Esophagus mucosa (tissue), 1 donor: Measurements from ENCODE around the gene IHH. TPM values are rescaled to one million over a fixed set of nuclear protein-coding genes. Genes with fewer than 3 reads are reported as not detected.

ENCODE experiments used
- ATAC-seq: fragments of 200-7000 bp; cut with Tn5 transposase; one replicate; pipeline ENCODE4 v1.9.1; 2020
- total RNA-seq: library from RNA; stranded (reverse); gene quantifications from one replicate; pipeline ENCODE4 v1.2.4, GENCODE V29; 2023
- donor health status: DM: yes; HTN: yes; CAD: no.

Gene IHH
- 0.08 TPM for total RNA-seq

DNA sequence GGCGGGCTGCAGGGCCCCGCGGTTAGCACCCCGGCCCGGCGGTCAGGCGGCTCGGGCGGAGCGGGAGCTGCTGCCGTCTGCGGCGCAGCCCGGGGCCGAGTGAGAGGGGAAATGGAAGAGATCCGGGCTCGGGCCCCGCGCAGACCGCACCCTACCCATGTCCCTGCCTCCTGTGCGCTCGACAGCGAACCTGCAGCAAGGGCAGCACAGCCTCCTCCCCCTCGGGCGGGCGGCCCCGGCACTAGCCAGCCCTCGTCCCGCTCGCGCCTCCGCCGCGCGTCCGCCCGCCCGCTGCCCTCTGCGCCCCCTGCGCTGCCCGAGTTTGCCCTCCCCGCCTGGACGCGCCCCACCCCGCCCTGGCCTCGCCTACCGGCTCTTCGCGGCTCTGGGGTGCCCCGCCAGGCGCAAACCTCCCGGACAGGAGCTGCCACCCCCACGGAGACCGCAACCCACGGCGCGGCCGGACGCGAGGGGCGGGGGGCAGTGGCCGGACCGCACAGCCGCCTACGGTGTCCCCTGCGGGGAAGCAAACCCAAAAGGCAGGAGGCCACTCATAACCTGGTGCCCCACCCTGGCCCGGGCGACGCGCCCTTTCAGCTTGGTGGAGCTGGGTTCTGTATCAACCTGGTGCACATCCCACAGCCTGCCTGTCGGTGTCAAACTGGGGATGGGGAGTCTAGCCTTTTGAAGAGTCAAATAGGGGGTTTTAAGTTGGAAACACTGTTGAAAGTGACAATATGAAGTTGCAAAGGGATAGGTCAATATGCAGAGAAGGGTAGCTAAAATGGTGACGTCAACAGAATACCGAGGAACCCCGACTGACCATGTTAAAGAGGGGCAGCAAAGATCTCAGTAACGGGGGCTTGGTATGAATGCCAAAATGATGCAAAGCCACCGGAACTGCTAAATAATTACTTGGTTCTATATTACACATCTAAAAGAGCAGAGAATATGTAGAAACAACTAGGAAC, at the start of gene IHH:
IHH (minus strand) TSS at position 101 of the 971 bp plus-strand sequence. CDS start 454 bp downstream, outside the sequence.
- peak; percentile 50 for ATAC-seq

GRCh38 chr2:219109471-219109870, 48.8 kb upstream of the IHH start:
- no peak for ATAC-seq

GRCh38 chr2:219107758-219108157, 47.0 kb upstream of the IHH start:
- no peak for ATAC-seq

- ATAC-seq: no peak
Observed at GRCh38 chr2:219106251-219106650, 45.5 kb upstream of the IHH start.

- peak; percentile 31 for ATAC-seq
Observed at GRCh38 chr2:219104107-219105035, 43.6 kb upstream of the IHH start.

DNA sequence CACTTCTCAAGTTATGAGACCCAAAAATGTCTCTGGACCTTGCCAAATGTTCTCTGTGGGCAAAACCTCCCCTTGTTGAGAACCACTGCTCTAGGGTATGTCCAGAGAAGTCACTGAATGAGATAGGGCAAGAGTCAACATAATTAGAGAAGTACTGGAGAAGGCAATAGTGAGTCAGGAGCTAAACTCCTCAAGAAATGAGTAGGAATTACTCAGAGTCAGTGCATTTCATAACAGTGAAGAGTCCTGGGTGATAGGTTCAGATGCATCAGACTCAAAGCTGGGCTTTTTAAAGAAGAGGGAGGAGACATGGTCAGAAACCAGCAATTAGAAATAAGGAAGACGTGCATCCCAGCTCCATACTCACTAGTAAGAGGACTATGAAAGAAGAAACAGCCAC, 38.6 kb upstream of the IHH start:
- no peak for ATAC-seq

DNA sequence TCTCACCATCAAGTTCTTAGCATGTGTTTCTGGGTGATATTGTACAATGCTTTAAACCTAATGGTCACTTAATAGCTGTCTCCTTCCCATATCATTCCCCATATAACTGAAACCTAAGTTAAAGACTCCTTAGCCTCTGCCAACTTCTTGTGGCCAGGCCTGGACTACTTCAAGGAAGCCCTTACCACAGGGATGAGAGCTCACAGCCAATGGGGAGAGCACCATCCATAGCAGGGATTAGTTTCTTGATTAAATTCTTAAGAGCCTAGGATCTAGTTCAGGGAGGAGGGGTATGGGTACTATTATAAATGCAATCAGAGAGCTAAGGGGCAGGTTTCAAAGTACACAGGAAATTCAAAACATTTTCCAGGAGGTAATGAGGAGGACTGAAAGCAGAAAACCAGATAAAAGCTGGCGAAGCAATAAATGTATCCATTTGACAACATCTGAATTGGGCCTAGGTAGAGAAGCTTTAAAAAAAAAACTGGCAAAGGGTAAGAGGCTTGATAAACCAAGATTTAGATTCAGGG, 34.8 kb upstream of the IHH start:
- ATAC-seq: no peak

- ATAC-seq: no peak
Observed at GRCh38 chr2:219094171-219094570, 33.5 kb upstream of the IHH start.

DNA sequence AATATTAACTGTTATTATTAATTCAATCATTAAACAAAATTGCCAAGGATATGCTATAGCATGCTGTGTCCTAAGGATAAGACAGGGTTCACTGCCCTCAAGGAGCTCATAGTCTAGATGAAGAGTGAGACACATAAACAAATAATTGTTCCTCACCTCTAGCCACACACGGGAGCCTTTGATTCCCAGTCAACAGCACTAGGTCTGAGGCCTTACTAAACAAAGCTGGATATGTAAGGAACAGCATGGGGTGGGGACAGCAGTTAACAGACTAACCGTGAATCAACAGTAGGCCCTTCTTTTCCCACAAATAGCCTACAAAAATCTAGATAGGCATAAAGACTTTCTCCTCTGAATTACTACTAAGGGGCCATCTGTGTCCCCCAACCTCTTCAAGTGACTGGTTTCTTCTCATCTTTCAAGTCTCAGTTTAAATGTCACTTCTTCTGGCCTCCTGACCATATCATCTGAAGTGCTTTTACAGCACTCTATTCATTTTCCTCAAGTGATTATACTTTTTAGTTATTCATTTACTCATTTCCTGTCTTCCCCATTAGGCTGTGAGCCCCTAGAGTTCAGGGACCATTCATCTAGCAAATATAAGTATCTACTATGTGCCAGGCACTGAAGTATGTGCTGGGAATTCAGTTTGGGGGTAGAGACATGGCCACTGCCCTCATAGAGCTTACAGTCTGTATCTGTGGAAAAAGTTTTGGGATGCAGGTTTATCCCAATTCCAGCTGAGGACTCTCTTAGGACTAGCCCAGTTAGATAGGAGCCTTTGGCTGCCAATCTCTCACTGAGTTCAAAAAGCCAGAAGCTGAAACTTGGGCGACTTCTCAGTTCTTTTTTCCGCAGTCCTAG, 29.9 kb upstream of the IHH start:
- ATAC-seq: no peak

DNA sequence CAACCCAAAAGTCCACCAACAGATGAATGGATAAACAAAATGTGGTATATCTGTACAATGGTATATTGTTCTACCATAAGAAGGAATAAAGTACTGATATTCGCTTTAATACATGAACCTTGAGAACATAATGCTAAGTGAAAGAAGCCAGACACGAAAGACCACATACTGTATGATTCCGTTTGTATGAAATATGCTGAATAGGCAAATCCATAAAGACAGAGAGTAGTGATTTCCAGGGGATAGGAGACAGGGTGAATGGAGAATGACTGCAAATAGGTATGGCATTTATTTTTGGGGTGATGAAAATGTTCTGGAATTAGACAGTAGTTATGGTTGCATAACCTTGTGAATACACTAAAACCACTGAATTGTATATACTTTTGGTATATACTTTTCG, 28.6 kb upstream of the IHH start:
- ATAC-seq: no peak

DNA sequence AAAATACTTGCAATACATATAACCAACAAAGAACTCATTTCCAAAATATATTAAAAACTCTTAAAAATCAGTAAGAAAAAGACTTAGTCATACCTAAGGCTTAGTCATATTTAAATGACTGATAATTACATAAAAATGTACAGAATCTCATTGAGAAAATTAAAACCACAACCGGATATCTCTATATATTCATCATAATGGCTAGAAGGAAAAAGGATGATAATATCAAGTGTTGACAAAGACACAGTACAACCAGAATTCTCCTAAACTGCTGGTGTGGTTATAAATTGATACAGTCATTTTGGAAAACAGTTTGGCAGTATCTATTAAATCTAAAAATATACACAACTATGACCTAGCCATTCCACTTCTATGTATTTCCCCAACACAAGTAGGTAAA, 27.1 kb upstream of the IHH start:
- no peak for ATAC-seq

DNA sequence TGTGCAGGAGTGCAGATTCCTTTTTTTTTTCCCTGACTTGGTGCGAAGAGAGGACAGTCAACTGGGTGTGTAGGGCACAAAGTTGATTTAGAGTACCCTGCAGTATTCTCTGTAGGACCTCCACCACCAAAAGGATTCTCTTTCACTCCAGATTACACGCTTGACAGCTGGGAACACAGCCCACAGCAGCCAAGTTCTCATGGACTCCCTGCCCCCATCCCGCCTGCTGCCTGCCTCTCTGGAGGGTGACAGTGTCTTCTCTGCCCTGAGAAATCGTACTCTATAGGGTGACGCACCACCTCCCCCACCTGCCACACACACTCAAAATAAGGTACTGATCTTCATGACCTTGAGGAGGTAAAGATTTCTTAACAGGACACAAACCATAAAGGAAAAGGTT, 26.6 kb upstream of the IHH start:
- ATAC-seq: no peak

DNA sequence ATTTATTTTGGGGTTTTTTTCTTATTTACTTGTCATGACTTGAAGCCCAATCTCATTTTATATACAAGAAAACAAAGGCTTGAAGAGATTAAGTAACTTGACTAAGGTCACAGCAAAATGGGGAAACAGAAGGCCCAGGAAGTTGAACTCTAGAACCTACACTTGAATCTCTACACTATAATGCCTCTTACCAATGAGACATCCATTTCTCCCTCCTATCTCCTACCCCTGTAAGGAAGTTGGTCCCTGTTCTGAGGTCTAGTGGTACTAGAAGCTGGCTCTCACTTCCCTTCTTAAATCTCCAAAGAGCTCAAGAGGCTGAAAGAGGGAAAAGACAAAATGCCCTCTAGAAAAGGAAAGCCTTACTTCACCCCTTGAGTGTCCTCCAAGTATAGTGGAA, 25.5 kb upstream of the IHH start:
- no peak for ATAC-seq

DNA sequence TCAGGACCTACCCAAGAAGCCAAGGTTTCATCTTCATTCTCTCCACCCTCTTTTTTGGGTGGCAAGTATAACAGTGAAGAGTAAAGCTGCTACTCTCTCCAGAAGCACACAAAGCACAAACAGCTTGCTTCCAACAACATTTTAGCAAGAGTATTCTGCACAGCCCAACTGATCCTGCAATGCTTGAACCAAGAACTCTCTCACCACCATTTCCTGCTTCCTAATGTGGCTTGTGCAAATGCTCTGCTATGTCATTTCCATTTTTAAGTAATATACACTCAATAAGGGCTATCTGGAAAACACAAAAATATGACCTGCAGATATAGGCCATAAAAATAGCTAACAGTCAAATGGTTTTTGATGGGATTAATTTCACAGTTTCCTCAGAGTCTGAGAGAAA, 24.1 kb upstream of the IHH start:
- no peak for ATAC-seq

GRCh38 chr2:219082332-219082958, 21.7 kb upstream of the IHH start:
- ATAC-seq: no peak

DNA sequence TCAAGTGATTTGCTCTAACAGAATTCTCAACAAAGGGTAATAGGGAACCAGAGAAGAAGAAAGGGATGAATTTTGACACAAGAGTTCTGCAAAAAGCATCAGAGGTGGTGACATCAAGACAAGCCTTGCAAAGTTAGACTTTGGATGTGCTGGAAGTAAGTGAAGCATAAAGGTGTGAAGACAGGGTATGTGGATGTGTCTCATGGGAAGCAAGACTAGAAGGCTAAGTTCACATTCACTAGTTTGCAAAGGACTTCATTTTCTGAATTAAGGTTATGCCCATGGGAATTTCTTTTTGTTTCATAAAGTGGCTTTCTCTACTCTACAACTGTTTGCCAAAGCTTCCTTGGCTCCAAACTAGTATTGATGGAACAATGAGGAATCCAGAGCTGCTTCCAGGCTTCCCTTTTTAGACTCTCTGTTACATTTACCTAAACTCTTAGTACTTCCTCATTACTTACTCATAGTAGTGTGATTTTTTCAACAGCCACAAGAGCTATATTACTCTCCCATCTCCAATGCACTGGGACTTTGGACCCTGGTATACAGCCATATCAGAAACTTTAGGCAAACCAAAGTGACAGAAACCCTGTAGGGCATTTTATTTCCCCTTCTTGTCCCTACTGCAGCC, 21.1 kb upstream of the IHH start:
- no peak for ATAC-seq

- no peak for ATAC-seq
Observed at GRCh38 chr2:219081096-219081495, 20.4 kb upstream of the IHH start.

GRCh38 chr2:219079417-219079816, 18.7 kb upstream of the IHH start:
- no peak for ATAC-seq

GRCh38 chr2:219078951-219079350, 18.2 kb upstream of the IHH start:
- ATAC-seq: no peak

DNA sequence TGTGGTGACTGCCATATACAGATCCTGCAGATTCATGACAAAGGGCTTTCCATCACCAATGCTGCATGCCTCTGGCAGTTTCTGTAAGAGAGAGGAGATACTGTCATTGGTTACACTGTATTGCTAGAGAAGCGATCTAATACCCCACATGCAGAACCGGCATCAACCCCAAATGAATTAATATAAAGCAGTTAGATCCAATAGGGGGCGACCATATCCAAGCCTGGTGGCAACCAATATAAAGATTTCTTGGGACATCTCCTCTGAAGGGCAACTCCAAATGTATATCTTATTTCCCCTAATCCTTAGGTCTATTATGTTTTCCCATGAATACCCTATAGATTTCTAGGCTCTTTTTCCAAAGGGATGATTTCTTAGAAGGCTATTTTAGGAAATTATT, 17.4 kb upstream of the IHH start:
- ATAC-seq: no peak

DNA sequence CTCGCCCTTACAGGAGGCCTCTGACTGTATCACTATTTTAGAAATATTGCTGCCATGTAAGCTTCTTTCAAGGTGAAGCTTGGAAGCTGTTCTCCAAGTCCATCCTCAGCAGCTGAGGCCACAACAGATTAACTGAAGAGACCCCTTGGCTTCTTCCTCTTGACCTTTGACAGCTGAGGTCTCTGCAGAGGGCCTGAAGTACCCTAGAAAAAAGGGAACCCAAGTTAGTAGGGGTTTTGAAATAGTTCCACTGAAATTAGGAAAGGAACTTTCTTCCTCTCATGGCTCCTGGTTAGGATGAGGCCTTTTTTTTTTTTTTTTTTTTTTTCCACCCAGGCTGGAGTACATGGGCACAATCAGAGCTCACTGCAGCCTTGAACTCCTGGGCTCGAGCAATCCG, 15.5 kb upstream of the IHH start:
- no peak for ATAC-seq
